Measurements from ENCODE around the gene GATAD2A.

DNA sequence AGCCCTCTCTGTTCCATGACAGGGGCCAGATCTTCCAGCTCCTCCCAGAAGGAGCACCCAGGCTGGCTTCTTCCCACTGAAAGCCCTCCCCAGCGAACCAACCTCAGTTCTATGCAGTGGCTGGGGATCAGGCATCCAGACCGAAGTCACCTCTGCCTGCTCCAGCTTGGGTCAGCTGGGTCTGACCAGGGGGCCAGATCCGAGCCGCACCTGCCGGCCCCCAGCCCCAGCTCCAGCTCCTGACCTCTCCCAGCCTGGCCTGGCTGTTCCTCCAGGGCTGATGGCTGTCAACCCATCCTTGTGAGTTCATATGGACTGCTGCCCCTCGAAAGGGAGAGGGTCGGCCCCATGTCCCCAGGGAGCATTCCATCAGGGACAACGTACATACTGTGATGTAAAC lies 101.9 kb downstream of the GATAD2A start:
- TF ChIP-seq, protein P1, sequence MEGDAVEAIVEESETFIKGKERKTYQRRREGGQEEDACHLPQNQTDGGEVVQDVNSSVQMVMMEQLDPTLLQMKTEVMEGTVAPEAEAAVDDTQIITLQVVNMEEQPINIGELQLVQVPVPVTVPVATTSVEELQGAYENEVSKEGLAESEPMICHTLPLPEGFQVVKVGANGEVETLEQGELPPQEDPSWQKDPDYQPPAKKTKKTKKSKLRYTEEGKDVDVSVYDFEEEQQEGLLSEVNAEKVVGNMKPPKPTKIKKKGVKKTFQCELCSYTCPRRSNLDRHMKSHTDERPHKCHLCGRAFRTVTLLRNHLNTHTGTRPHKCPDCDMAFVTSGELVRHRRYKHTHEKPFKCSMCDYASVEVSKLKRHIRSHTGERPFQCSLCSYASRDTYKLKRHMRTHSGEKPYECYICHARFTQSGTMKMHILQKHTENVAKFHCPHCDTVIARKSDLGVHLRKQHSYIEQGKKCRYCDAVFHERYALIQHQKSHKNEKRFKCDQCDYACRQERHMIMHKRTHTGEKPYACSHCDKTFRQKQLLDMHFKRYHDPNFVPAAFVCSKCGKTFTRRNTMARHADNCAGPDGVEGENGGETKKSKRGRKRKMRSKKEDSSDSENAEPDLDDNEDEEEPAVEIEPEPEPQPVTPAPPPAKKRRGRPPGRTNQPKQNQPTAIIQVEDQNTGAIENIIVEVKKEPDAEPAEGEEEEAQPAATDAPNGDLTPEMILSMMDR (IDR thresholded peaks at IDR 0.05; ENCODE audit: low read depth, low read length) = no peak
- TF ChIP-seq, protein P2, sequence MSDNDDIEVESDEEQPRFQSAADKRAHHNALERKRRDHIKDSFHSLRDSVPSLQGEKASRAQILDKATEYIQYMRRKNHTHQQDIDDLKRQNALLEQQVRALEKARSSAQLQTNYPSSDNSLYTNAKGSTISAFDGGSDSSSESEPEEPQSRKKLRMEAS (IDR thresholded peaks at IDR 0.05; ENCODE audit: low read depth, low read length) = no peak
- TF ChIP-seq POLR2A (IDR thresholded peaks at IDR 0.05; ENCODE audit: extremely low read depth, insufficient read length) = no peak
